HG03558 (cell line): ENCODE data around the gene PTCH1.

ENCODE experiments used
- ATAC-seq: cut with Tn5 transposase; IDR thresholded peaks from one replicate; pipeline ENCODE4 v1.9.1; 2021; ENCODE audit warnings: moderate number of reproducible peaks; ENCODE audit not compliant: unreplicated experiment; ENCODE audit errors: extremely low read depth

Gene PTCH1

DNA sequence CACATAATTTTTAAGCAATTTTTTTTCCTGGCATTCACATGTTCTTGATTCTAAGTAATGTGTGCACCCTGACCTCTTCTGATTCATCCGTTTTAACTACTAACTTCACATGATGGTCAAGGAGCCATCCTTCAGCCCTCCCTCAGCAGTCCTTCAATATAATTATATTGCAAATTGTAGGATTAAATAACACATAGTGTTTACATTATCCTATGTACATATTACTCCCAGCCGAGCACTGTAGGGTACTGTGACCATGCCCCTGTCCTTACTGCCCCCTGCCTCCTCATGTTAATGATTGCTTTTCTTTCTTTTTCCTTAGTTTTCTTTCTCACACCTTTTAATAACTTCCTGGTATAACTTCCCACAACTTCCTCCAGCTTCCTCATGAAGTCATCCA lies 103.0 kb downstream of the PTCH1 start:
- no peak for ATAC-seq

DNA sequence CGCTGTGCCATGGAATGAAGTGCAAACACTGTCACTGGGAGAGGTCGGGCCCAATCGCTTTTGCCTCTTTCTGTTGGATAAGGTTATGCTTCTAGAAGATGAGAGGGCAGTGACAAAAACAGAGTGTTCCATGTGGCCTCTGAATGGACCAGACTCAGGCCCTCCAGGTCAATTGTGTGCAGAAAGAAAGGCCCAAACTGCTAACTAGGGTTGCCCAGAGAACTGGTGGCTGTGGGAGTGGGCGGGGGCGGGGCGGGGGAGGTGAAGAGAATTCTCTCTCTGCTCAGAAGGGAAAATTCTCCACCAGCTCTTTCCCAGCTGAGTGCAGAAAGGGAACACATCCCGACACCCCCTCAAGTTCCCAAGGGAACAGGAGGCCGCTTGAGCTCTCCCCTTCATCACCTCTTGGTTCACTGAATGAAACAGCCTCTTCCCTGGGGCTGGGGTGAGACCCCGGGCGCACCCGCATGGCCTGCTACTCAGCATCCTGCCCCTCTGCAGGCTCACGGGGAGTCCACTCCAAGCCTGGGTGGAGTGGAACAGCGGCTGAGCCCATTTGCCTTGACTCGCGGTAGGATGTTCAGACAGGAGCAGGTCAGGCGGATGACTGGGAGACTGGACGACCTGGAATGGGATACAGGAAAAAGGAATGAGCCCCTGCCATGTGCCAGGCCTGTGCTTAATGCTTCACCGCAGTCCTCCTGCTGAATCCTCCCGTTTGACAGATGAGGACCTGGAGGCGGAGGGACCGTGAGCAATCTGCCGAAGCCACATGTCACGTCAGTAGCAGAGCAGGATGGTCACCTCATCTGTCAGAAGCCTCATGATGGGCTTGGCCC lies 105.5 kb downstream of the PTCH1 start:
- ATAC-seq, result no peak

DNA sequence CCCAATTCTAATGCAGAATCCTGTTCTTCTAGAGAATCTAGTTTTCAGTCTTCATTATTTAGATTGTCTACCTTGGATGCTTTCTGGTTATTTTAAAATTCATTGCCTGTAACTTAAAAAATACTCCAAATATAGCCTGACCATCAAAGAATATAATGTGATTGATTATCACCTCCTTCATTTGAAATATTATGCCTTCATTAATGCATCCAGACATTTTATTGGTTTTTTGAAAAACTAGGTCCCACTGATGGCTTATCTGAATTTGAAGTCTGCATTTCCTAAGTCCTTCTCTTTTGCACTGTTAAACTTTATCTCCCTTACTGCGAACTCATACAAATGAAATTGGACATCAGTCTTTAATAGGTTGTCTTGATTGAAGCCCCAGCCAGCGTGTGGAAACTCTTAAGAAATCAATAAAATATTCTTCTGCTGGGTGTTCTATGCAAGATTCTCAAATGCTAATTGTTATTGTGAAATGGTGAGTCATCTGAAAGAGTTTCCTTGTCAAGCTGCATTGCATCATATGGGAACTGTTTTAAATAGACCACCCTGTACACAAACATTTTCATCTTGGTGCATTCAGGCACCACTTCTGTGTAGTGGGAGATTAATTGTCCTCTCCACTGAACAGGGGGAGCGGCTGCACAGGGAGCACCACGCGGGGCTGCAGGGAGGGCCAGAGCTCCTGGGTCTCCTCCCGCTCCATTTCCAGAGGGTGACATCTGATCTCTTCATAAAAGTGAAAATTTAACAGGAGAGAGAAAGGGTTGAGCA lies 106.9 kb downstream of the PTCH1 start:
- ATAC-seq, result no peak

- no peak for ATAC-seq
Measured at GRCh38 chr9:95407524-95407923, 109.2 kb downstream of the PTCH1 start.

- ATAC-seq, result no peak
Measured at GRCh38 chr9:95406121-95406520, 110.7 kb downstream of the PTCH1 start.

DNA sequence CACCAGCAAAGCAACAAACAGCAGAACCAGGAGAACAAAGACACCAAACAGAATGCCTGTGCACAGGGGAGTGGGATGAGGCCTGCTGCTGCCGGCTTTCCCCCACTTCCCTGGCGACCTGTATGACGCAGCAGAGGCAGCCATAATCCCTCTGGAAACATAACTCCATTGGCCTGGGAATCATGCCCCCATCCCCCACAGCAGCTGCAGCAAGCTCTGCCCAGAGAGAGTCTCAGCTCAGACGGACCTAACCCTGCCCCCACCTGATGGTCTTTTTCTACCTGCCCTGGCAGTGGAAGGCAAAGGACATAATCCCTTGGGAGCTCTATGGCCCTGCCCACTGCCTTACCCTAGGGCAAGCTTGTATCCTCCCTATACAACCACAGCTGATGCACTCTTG lies 117.5 kb downstream of the PTCH1 start:
- no peak for ATAC-seq
